Epidermal melanocyte (primary cell): ENCODE results near the gene CAND2.
"Not testable (repeated sequence)": the region's sequence is repeated elsewhere in the genome, so short reads cannot be mapped to it uniquely, and the experiment has no call there.

ENCODE experiments used
- DNase-seq: peaks from one replicate; pipeline ENCODE4 v3.0.0; 2011; ENCODE audit warnings: low spot score; ENCODE audit not compliant: insufficient read length

The CAND2 gene

DNA sequence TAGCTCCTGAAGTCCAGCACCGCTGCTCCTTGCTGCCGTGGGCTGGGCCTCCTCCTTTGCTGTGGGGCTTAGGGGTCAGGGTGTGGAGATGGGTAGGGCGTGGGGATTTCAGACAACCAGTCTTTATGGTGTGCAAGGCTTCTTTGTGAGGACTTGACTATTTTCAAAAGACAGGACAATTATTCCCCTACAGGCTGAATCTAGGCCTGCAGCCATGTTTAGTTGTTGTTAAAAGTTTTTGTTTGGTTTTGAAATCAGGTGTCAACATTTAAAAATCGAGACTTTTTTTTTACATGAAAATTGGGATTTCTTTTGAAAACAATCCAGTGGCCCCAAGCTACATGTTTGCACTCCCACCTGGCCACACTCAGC is 34.3 kb downstream of the CAND2 start:
- DNase-seq = no peak

- DNase-seq = no peak
These were observed 34.9 kb downstream of the CAND2 start for GRCh38 chr3:12831301-12831866.

DNA sequence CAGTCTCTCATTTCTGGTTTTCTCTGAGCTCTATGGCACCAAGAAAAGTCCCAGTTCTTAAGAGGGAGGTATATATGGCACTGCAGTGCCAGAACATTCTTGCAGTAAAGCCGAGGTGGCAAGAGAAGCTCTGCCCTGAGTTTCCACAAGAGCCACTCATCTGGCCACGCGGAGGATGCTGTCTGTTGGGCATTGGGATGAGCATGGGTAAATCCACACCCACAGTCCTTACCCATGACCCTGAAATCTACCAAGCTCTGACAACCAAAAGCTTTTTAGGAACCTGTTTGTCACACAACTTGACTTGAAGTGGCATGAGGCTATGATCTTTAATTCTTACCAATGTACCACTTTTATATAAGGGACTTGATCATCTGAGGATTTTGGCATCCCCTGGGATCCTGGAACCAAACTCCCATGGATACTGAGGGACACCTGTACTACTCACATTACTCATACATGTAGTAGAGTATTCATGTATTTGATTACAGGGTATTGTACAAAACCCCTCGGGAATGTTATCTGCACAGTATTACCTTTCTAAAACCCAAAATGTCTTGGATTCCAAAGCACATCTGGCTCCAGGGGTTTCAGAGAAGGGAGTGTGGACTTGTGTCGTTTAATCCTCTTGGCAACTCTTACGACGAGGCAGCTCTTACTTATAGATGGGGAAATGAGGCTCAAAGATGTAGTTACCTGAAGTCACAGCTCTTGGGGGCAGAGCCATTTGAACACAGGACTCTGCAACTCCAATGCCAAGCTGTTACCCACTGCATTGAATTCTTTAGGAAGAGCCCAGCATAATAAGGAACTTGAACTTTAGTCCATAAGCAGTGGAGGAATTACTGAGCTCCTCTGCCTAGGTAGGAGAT is 36.1 kb downstream of the CAND2 start:
- DNase-seq = no peak

DNA sequence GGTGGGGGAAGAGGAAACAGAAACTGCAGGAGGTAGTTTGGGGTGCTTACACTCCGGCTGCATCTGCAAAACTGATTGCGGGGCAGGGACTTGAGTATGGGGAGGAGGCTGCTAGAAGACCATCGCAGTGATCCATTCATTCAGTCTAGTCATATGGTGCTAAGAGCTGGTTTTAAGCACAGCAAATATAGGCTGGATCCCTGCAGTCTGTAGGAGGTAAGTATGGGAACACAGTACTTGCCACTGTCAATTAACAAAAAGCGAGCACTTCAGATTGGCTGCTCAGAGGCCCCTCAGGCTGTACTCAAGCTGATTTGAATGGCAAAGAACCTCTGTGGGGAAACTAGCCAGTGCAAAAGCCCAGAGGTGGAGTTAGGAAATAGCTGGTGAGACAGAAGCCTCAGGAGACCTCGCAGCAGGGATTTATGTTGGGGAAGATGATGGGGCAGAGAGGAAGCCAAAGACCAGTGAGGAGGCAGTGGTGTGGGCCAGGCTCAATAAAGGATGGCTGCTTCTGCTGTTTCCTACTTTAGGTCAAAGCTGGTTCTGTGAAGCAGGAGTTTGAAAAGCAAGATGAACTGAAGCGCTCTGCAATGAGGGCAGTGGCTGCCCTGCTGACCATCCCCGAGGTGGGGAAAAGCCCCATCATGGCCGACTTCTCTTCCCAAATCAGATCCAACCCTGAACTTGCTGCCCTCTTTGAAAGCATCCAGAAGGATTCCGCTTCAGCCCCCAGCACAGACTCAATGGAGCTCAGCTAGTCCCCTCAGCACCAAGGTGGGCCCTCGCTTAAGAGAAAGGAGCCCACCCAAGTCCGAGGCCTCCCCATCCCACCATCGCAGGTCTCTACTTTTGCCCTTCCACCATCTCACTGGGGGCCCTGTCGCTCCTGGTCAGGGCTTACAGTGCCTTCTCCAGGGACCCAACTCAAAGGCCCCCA is 37.0 kb downstream of the CAND2 start:
- no peak for DNase-seq

GRCh38 chr3:12835052-12835665 is 38.7 kb downstream of the CAND2 start:
- DNase-seq = no peak

DNA sequence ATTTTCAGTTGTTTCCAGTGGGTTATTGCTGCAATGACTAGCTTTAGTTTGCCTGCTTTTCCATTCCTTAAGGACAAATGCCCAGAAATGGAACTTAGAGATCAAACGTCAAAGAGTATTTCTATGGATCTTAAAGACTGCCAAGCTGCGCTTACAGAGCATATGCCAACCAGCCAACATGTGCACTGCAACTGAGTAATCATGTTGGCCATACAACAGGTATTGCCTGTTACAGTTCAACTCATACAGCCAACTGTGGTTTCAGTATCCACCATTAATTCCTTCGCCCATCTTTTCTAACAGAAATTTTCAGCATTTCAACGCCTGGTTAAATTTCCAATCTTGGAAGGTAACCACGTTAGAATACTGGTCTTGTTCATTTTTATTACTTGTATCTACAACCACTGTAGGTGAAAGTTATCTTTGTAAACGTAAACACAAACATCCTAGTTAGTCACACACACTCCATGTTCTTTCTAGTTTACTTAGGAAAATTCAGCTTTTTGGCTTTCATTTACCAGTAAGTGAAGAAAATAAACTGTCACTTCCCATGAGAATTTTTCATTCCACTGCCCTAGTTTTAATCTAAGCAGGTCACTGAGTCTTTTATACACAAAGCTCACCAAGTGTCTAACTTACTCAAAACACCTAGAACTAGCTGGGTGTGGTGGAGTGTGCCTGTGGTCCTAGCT is 41.0 kb downstream of the CAND2 start:
- DNase-seq = no peak

DNA sequence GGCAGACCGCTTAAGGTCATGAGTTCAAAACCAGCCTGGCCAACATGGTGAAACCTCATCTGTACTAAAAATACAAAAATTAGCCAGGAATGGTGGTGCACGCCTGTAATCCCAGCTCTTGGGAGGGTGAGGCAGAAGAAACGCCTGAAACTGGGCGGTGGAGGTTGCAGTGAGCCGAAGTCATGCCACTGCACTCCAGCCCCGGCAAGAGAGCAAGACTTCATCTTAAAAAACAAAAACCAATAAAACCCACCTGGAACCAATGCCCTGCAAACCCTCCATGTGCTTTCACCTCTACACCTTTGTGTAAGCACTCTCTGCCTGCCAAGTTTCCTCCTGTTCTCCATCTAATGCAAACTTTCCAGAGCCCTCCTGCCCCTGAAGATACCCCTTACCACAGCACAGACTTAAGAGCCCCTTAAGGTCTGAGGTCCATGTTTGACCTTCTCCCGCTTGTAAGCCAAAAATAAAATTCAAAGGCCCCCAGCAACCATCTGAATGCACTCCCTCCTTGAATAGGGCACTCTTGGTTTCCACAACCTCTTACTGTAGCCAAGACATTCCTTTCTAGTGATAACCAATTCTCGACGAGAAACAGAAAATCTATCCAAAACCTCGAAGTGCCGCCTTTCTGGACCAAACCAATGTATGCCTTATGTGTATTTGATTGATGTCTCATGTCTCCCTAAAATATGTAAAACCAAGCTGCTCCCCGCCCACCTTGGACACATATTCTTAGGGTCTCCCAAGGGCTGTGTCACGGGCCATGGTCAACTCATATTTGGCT is 41.9 kb downstream of the CAND2 start:
- no peak for DNase-seq

- DNase-seq = no peak
These were observed 42.9 kb downstream of the CAND2 start for GRCh38 chr3:12839156-12839946.

DNA sequence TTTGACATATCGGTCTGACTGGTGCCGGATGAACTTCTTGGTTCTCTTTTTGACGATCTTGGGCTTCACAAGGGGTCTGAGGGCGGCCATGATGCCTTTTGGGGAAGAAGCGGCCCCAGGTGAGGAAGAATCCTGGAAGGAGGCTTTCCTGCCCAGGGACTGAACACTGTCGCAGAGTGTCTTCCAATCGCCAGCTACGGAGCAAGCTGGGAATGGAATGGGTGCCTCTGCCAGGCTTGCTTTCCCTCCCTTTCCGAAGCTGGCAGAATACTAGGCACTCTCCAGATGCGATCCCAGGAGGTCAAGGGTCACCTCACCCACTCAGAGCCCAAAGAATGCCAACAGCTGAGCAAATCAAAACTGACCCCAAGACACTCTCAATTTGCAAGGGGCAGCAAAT is 43.7 kb downstream of the CAND2 start:
- DNase-seq = not testable (repeated sequence)

DNA sequence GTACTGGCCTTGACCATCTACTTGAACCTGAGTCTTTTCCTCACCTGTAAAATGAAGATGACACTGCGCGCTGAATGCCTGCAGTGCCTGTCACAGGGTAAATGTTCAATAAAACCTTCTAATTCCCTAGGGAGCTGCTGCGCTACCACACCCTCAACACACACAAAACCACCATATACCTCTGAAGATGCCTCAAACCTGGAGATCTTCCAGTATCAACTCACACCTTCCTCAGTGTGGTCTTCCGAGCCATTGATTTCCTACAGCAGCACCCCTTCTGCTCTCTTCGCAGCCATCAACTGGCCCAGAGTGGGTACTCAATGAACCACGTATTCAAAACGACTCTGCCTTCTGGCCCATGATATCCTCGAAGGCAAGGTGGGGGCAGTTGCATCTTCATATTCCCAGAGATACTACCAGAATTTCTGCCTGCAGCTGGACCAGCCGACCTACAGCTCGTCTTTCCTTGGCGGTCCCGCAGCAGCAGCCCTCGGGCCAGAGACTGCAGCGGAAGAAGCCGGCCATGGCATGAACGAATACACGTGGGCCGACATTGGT is 44.2 kb downstream of the CAND2 start:
- no peak for DNase-seq

GRCh38 chr3:12841149-12841969 is 44.9 kb downstream of the CAND2 start, which contains the start of gene RPL32:
TSS of gene RPL32 (minus strand) at chr3:12841565. CDS start at chr3:12840237, 1,328 bp downstream.
- peak; percentile 74 for DNase-seq

GRCh38 chr3:12841970-12842328 is 45.5 kb downstream of the CAND2 start:
- no peak for DNase-seq

GRCh38 chr3:12842469-12842868 is 46.0 kb downstream of the CAND2 start:
- no peak for DNase-seq

- no peak for DNase-seq
These were observed 49.3 kb downstream of the CAND2 start for GRCh38 chr3:12845811-12846210.

GRCh38 chr3:12852201-12852600 is 55.7 kb downstream of the CAND2 start:
- no peak for DNase-seq

DNA sequence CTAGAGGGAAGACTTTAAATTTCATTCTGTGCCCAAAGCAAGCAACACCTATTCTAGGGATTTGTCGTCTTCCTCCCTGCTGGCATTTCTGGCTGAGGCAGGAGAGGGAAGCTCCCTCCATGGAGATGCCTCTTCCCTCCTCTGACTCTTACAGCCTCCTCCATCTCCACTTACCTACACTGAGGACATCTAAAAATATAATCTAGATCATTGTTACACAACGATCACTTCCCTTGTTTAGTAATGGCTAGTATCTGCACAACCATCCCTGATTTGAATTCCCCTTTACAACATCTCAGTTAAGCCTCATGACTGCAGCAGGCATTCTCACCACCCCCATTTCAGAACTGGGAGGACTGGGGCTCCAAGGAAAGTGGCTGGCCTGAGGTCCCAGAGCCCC is 57.4 kb downstream of the CAND2 start:
- DNase-seq = not testable (repeated sequence)

DNA sequence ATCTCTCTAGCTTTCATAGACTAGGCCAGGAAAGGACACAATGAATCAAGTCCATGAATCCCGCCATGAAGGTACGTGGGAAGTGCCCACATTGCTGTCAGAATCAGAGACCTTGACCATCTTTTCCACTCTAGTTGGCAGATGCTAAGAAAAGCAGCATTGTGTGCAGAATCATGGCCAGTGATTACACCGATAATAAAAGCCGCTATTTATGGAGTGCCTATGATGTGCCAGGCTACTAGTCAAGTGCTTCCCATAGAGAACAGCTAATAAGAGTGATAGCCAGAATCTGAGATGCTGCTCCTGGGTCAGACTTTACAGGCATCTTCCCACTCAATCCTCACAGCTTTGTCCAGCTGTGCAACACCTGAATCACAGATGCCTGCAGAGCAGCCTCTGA is 58.1 kb downstream of the CAND2 start:
- DNase-seq = no peak

DNA sequence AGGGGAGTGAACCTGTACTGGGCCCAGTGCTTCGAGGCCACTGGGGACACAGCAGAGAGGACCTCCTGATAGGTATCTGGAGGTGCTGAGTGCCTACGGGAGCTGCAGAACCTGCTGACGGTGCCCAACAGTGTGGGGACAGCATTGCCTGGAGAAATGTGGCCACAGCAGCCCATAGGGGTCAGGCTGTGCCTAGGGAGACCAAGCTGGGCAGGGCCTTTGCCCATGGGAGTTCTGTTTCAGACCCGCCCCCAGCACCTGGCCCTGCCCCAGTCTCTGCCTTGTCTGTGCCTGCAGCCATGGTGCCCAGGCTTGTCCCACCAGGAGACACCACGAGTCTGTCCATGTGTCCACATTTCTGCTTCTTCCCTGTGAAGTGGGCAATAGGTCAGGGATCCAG is 60.1 kb downstream of the CAND2 start:
- DNase-seq = no peak
